ENCODE results near the gene IL2RA. TPM values are rescaled to one million over a fixed set of nuclear protein-coding genes. Genes with fewer than 3 reads are reported as not detected.

IL2RA gene
- polyA plus RNA-seq, 3 donors, result 0.06 TPM; not detected in 2

DNA sequence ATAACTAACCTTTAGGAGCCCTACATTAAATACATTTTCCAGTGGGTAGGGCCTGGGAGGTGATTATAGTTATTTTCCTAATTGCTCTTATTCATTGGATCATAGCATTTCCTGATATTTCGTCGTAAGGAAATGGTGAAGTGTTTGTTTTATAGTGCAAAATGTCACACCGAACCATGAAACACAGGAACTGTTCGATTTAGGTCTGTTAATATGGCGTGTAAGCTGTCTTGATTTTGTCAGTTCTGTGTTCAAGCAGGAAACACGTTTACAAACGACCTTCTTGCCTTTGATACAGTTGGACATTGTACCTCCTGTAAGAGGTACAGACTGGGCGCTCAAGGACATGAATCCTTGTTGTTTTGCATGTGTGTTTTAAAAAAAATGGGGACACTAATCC is 41.4 kb upstream of the IL2RA start:
- Histone ChIP-seq H3K9me3 (replicated peaks in 1 of 2; ENCODE audit: control insufficient read depth in 1 of 2, insufficient read depth in 1 of 2, low read length in 2 of 2) (no peaks in the 10 kb centered on the region), H3K27ac (ENCODE audit: low read depth in 1 of 2, low read length in 2 of 2) (no peak overlapping the region), H4K20me1 (ENCODE audit: insufficient read depth, low read length) (peaks cover 68% of the 10 kb centered on the region), H3K27me3 (ENCODE audit: control insufficient read depth in 2 of 2, insufficient read depth in 2 of 2, low read length in 2 of 2) (no peaks in the 10 kb centered on the region), H3K79me2 (ENCODE audit: insufficient read depth, low read length) (peaks cover 41% of the 10 kb centered on the region), H3K4me2 (replicated peaks; ENCODE audit: extremely low read depth, low read length, poor library complexity, severe bottlenecking) (no peak overlapping the region), H3K4me3 (replicated peaks in 1 of 3; ENCODE audit: low read depth in 2 of 3, low read length in 3 of 3) (no peak overlapping the region), H3K9ac (ENCODE audit: insufficient read depth, low read length, poor library complexity, severe bottlenecking) (no peak overlapping the region), H3K36me3 (replicated peaks in 1 of 2; ENCODE audit: control insufficient read depth in 1 of 2, insufficient read depth in 2 of 2, low read length in 2 of 2) (peaks cover 69 to 98% of the 10 kb centered on the region in 2 donors), H3K4me1 (ENCODE audit: control insufficient read depth in 1 of 2, insufficient read depth in 2 of 2, low read length in 2 of 2) (peaks cover 0 to 1% of the 10 kb centered on the region in 2 donors), H2AFZ (ENCODE audit: insufficient read depth, low read depth, low read length, poor library complexity, severe bottlenecking) (no peak overlapping the region)
- H3K36me3 Mint-ChIP-seq, result peaks cover 78 to 88% of the 10 kb centered on the region in 2 donors
- H3K9me3 Mint-ChIP-seq, result no peaks in the 10 kb centered on the region
- DNase-seq, result no peak
- H3K27me3 Mint-ChIP-seq (ENCODE audit: low read depth in 3 of 3), result no peaks in the 10 kb centered on the region
- peaks cover under 1% of the 10 kb centered on the region for H3K4me1 Mint-ChIP-seq
- no peak overlapping the region for H3K27ac Mint-ChIP-seq
- WGBS (ENCODE audit: insufficient coverage), result 93% methylated on average over 7 of the region's 8 CpGs
- TF ChIP-seq, protein P1, sequence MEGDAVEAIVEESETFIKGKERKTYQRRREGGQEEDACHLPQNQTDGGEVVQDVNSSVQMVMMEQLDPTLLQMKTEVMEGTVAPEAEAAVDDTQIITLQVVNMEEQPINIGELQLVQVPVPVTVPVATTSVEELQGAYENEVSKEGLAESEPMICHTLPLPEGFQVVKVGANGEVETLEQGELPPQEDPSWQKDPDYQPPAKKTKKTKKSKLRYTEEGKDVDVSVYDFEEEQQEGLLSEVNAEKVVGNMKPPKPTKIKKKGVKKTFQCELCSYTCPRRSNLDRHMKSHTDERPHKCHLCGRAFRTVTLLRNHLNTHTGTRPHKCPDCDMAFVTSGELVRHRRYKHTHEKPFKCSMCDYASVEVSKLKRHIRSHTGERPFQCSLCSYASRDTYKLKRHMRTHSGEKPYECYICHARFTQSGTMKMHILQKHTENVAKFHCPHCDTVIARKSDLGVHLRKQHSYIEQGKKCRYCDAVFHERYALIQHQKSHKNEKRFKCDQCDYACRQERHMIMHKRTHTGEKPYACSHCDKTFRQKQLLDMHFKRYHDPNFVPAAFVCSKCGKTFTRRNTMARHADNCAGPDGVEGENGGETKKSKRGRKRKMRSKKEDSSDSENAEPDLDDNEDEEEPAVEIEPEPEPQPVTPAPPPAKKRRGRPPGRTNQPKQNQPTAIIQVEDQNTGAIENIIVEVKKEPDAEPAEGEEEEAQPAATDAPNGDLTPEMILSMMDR (IDR thresholded peaks at IDR 0.05), result no peak
- no peak overlapping the region for H3K4me3 Mint-ChIP-seq
- intact Hi-C loops (cut with micrococcal nuclease), result no loop called here

DNA sequence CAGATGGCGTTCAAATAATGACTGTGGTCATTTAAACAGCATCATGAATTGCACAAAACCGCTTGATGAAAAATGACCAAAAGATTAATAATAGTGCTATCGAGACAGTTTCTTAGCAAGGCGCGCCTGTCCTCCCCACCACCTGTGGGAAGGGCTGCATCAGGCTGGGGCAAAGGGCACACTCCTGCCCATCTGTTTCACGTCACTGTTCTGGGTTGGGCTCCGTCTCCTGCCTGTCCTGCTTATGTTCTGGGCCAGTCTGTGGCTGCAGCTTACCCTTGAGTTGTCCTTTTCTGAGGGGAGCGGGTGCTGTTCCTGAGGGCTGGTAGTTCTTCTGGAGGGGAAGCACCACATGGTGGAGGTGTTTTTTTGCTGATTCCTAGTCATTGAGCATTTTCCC is 40.0 kb upstream of the IL2RA start:
- intact Hi-C loops (cut with micrococcal nuclease), result no loop called here
- no peak overlapping the region for H3K4me2 ChIP-seq (replicated peaks; ENCODE audit: extremely low read depth, low read length, poor library complexity, severe bottlenecking)

More for the DNA sequence above, 40.0 kb upstream of the IL2RA start:
- no peaks in the 10 kb centered on the region for H3K27me3 ChIP-seq (ENCODE audit: control insufficient read depth in 2 of 2, insufficient read depth in 2 of 2, low read length in 2 of 2)
- TF ChIP-seq, protein P1 (IDR thresholded peaks at IDR 0.05), result no peak
- H3K4me1 ChIP-seq (ENCODE audit: control insufficient read depth in 1 of 2, insufficient read depth in 2 of 2, low read length in 2 of 2), result no peaks in the 10 kb centered on the region
- H2AFZ ChIP-seq (ENCODE audit: insufficient read depth, low read depth, low read length, poor library complexity, severe bottlenecking), result no peak overlapping the region
- no peaks in the 10 kb centered on the region for H3K4me1 Mint-ChIP-seq
- H3K36me3 Mint-ChIP-seq, result peaks cover 80 to 88% of the 10 kb centered on the region in 2 donors
- no peak overlapping the region for H3K9ac ChIP-seq (ENCODE audit: insufficient read depth, low read length, poor library complexity, severe bottlenecking)
- H4K20me1 ChIP-seq (ENCODE audit: insufficient read depth, low read length), result peaks cover 77% of the 10 kb centered on the region
- no peak overlapping the region for H3K27ac ChIP-seq (ENCODE audit: low read depth in 1 of 2, low read length in 2 of 2)
- H3K9me3 Mint-ChIP-seq, result no peaks in the 10 kb centered on the region
- DNase-seq, result no peak
- 100% methylated on average over 5 of the region's 8 CpGs for WGBS (ENCODE audit: insufficient coverage)
- H3K36me3 ChIP-seq (replicated peaks in 1 of 2; ENCODE audit: control insufficient read depth in 1 of 2, insufficient read depth in 2 of 2, low read length in 2 of 2), result peaks cover 73 to 98% of the 10 kb centered on the region in 2 donors
- no peak overlapping the region for H3K4me3 Mint-ChIP-seq
- peaks cover 56% of the 10 kb centered on the region for H3K79me2 ChIP-seq (ENCODE audit: insufficient read depth, low read length)
- H3K27me3 Mint-ChIP-seq (ENCODE audit: low read depth in 3 of 3), result no peaks in the 10 kb centered on the region
- no peaks in the 10 kb centered on the region for H3K9me3 ChIP-seq (replicated peaks in 1 of 2; ENCODE audit: control insufficient read depth in 1 of 2, insufficient read depth in 1 of 2, low read length in 2 of 2)
- H3K4me3 ChIP-seq (replicated peaks in 1 of 3; ENCODE audit: low read depth in 2 of 3, low read length in 3 of 3), result no peak overlapping the region
- H3K27ac Mint-ChIP-seq, result peak overlapping the region in 1 of 7 donors; percentile 44
